Body of pancreas (tissue), 4 donors: ENCODE data around the gene PIGR.

ENCODE experiments used
- CTCF ChIP-seq, 7 experiments: fragments of 450-650 bp in 4 of 7; fragments of 200-600 bp in 3 of 7; sonication (generic) in 3 of 7; IDR thresholded peaks; one replicate each; pipeline ENCODE4 v1.5.1; 2016 to 2019; ENCODE audit warnings: antibody characterized with exemption in 7 of 7
- POLR2A ChIP-seq, 3 donors: fragments of 450-650 bp; IDR thresholded peaks; one replicate each; pipeline ENCODE4 v1.6.1; 2016; ENCODE audit warnings: antibody characterized with exemption in 3 of 3, mild to moderate bottlenecking in 2 of 3

DNA sequence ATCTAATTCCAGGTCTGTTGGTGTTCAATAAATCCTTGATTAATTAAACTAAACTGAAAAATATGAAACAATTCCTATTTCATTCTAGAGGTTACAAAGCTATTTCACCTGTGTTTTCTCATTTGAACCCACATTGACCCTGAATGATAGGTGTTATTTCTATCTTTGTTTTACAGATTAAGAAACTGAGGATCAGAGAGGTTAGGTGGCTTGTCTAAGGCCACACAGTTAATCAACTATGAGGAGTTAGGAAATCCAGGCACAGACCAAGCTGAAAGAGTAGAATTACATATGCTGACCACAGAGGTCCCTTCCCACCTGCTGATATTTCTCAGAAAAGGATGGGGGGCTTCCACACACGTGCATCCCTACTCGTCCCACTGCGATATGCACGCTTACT is 487 bp downstream of the PIGR start:
- TF ChIP-seq CTCF (IDR thresholded peaks at IDR 0.05) (no peak), POLR2A (IDR thresholded peaks at IDR 0.05) (no peak)
